ENCODE measurements around the gene NTHL1.
"Not testable (repeated sequence)": the region's sequence is repeated elsewhere in the genome, so short reads cannot be mapped to it uniquely, and the experiment has no call there.

Gene NTHL1

DNA sequence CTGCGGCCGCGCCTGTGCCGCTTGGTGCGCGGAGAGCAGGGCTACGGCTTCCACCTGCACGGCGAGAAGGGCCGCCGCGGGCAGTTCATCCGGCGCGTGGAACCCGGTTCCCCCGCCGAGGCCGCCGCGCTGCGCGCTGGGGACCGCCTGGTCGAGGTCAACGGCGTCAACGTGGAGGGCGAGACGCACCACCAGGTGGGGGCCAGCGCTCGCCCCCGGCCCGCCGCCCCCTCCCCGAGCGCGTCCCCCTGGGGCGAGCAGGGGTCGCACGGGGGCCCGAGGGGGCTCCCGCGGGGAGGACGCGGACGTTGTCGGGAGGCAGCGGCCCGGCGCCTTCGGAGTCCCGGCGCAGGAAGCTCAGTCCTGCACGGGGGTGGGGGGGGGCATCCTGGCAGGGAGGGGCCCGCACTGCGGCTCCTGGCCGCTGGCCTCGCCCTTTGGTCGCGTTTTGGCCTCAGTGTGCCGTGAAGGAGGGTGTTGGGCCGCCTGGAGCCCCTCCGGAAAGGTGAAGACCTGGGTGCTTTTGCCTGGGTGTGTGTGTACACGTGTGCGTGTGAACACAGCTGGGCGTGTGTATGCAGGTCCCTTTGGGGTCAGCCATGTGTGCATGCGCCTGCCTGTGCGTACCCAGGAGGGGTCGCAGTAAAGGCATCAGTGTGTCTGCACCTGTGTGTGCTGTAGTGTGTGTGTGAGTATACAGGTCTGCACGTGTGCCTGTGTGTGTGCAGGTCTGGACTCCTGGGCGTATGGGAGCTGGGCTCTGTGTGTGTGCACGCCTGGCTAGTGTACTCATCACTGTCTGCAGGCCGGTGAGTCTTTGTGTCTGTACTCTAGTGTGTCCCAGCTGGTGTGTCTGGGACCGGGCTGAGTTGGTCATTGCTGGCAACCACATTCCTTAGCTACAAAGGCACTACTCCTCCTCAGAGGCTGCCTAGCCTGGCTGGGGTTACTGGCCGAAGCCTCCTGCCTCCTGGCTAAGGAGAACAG lies 20.3 kb downstream of the NTHL1 start:
- DNase-seq: peak; percentile 65

DNA sequence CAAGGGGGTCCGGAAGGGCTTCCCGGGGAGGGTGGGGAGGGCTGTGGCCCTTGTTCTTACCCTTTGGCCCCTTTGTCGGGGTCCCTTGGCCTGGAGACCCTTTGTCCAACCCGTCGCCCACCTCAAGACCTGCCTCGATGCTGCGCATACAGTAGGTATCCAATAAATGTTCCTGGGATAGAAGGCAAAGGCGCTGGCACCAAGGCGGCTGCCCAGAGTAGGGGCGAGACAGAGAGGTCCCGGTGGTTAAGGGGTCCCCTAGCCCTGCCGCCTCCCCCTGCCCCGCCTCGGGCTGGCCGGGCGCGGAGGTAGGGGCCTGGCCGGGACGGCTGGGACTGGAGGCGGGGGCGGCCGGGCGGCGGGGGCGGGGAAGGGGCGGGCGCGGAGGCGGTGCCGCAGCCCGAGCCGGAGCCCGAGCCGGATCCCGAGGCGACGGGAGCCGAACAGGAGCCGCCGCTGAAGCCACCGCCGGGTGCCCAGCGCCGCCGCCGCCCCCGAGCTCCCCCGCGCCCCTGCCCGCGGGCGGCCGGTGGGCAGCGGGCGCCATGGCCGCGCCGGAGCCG lies 21.1 kb downstream of the NTHL1 start, which contains the start of gene NHERF2:
TSS of gene NHERF2 (plus strand) at position 442 of the 563 bp plus-strand sequence. CDS start at position 546, 104 bp downstream.
- DNase-seq: no peak

DNA sequence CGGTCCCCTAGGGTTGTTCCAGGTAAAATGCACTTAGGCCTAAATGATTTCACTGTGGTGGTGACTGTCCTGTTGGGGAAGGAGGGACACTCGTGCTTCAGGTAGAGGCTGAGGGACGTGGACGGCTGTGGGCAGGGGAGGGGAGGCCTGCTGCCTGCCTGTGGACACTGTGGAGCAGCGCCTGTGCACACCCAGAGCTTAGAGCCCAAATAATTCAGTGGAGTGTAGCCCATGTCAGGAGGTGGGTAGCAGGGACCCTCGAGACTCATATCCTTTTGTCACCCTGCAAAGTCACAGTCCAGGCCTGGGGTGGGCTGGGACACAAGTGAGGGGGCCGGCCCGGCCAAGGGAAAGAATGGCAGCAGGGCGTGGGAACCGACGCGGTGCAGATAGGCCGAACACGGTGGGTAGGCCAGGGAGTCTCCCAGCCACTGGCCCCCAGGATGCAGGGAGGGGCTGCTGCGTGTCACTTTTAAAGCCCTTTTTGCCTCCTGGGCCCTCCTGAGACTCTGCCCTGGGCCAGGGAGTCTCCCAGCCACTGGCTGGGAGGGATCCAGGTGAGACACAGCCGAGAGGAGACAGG lies 21.7 kb downstream of the NTHL1 start:
- no peak for DNase-seq

DNA sequence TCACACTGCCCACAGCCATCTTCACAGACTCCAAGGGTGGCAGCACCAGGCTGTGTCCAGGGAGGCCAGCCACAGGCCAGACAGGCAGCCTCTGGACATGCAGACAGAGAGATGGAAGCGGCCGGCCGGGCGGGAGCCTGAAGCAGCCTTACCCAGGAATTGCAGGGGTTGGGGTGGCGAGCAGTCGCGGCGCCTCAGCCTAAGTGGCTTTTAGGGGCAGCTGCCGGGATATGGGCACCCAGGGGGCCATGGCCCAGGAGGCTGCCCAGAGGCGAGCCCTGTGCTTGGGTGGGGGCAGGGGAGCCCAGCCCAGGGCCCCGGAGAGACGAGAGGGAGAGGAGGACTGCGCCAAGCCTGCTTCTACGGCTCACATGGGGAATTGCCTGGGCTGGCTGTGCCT lies 22.4 kb downstream of the NTHL1 start:
- no peak for DNase-seq

DNA sequence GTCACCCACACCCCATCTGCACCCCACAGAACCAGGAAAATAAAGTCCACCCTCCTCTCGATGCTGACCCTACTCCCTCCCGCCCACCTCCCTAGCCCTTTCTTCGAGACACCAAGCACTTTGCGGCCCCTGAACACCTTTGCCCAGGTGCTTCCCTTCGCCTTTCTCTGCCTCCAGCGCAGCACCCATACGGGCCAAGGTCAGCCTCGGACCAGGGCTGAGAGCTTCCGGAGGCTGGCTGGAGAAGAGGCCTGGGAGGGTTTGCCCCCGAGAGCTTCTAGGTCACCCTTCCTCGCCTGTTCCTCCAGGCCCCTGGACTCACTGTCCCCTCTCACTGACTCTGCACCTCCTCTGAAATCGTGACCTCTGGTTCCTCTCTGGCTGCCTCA lies 23.6 kb downstream of the NTHL1 start:
- no peak for DNase-seq

DNA sequence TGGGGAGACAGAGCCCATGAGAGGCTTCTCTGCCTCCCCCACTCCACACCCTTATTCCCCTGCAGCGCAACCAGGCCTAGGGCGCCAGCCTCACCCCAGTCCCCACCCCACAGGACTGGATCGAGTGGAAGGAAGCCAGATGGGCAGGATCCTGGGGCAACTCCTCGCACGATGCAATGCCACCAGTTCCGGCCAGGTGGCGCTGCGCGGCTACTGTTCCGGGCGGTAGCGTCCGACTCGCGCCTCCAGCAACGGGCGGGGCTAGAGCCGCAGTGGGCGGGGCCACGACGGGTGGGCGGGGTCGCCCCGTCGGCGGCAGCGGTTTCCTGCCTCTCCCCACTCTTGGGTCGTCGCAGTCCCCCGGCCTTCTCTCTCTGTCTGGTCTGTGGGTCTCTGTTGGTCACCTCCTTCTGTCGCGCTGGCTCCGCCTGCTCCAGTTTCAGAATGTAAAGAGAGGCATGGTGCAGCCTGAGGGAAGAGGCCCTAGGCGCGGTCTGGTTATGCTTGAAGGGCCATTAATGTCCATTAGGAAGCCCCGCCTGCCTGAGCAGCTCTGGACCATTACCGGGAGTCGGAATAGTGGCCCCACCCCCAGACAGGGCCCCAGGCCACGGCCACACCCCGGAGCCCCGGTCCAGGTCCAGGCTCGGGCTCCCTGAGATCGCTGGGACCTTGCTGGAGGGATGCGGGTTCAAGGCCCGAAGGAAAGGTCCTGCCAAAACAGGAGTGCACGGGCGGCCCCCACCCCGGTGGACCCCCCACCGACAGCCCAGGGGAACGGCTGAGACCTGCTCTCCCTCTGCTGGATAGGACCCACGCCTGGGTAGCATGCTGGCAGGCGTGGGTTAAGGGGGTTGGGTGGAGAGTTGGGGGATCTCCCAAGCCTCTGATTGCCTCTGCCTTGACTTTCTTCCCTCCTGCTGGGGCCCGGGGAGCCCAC lies 24.3 kb downstream of the NTHL1 start:
- DNase-seq: peak; percentile 100

DNA sequence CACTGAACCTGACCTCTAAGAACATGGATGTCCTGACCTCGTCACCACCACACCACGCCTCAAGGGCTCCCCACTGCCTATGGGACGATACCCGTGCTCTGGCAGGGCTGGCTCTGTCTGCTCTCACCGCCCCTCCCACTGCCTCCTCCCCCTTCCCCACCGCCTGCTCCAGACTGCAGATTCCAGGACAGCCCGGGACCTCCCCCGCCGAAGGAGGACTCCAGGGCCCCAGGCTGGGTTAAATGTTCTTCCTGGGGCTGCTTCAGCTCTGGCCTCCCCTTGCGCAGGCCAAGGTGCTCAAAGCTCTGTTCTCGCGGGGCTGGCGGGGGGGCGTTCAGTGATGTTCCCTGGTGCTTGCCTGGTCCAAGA lies 24.9 kb downstream of the NTHL1 start:
- DNase-seq: peak; percentile 70

DNA sequence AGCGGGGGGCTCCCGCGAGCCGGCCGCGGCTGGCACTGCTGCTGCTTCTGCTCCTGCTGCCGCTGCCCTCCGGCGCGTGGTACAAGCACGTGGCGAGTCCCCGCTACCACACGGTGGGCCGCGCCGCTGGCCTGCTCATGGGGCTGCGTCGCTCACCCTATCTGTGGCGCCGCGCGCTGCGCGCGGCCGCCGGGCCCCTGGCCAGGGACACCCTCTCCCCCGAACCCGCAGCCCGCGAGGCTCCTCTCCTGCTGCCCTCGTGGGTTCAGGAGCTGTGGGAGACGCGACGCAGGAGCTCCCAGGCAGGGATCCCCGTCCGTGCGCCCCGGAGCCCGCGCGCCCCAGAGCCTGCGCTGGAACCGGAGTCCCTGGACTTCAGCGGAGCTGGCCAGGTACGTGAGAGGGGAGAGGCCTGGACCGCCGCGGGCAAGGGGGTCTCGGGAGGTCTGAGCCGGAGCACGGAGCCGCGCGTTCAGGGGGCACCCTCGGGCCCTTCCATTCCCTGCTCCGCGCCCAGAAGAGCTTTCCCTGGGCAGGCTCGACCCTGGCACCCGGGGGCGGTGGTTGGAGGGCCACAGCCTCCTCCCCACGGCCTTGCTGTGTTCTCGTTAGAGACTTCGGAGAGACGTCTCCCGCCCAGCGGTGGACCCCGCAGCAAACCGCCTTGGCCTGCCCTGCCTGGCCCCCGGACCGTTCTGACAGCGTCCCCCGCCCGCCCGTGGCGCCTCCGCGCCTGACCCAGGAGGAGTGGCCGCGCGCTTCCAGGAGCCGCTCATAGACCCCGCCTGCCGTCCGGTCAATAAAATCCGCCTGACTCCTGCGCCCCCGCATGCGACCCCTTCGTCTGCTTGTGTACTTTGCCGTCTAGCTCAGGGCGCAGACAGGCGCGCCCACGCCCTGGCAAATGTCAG lies 27.5 kb downstream of the NTHL1 start:
- DNase-seq: no peak

DNA sequence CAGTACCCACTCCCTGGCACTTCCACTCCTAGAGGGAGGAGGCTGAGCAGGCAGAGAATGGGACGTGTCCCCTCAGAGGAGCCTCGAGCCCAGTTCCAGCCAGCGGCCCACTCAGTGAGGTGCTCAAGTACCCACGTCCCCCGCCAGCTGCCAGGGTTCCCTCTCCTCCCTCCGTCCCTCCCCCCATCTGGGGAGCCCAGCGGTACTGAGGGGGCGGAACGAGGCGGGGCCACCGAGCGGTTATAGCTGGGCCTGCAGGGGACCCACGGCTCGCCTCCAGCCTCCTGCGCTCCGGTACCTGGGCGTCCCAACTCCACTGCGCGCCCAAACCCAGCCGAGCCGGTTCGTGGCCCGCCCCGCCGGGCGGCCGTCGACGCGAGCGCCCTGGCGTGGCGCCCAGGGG lies 28.1 kb downstream of the NTHL1 start, which contains the start of gene NPW:
TSS of gene NPW (plus strand) at position 268 of the 403 bp plus-strand sequence.
- no peak for DNase-seq

DNA sequence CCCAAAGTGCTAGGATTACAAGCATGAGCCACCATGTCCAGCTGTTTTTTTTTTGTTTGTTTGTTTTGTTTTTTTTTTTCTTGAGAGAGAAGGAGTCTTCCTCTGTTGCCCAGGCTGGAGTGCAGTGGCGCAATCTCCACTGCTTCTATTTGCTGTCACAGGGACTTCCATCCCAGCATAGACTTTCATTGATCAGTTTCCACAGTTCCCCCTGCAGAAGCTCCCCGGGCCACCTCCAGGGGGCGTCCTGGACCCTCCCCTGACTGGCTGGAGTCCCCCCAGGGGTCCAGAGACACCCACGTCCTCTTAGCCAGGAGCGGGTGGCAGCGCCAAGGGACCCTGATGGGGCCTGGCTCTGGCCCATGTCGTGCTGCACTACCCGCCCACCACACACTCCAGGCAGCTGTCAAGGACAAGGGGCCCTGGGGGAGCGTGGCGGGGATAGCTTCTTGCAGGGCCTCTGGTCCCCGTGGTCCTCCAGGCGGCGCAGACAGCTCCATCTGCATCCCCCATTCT lies 31.2 kb downstream of the NTHL1 start:
- peak; percentile 66 for DNase-seq

DNA sequence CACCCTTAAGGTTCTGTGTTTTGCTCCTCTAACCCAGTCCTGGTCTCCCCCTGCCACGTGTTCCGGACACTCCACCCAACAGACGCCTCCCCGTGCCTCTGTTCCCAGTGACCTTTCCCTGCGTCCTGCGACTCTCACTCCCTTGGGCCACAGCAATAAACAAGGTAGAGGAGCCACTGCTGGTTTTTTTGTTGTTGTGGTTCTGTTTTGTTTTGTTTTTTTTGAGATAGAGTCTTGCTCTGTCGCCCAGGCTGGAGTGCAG lies 31.8 kb downstream of the NTHL1 start:
- DNase-seq: no peak

DNA sequence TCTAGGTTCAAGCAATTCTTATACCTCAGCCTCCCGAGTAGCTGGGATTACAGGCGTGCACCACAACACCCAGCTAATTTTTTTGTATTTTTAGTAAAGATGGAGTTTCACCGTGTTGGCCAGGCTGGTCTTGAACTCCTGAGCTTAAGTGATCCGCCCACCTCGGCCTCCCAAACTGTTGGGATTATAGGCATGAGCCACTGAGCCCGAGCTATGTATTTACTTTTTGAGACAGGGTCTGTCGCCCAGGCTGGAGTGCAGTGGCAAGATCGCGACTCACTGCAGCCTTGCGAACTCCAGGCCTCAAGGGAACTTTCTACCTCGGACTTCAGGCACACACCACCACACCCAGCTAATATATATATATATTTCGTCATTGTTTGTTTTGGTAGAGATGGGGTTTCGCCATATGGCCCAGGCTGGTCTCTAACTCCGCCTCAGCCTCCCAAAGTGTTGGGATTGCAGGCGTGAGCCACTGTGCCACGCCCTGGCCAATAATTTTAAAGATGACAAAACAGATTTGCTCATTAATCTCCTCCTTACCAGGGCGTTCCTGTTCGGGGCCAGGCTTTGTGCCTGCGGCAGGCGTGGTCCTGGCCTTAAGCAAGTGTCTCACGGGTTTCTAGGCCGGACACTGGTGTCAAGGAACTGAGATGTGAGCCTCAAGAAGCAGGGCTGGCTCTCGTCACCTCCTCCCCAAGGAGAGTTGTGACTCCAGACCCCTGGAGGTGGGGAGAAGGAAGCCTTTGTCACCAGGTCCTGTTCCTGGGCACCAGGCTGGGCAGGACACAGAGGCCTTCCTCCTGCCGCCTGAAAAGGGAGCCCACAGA lies 32.3 kb downstream of the NTHL1 start:
- no peak for DNase-seq

DNA sequence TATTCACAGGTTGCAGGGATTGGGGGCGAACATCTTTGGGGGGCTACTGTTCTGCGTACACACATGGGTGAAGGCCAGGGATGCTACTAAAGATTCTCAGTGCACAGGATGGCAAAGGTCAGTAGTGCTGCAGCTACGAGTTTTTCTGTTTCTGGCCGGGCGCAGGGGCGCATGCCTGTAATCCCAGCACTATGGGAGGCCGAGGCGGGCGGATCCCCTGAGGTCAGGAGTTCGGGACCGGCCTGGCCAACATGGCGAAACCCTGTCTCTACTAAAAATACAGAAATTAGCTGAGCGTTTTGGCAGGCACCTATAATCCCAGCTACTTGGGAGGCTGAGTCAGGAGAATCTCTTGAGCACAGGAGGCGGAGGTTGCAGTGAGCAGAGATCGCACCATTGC lies 34.1 kb downstream of the NTHL1 start:
- DNase-seq: no peak

DNA sequence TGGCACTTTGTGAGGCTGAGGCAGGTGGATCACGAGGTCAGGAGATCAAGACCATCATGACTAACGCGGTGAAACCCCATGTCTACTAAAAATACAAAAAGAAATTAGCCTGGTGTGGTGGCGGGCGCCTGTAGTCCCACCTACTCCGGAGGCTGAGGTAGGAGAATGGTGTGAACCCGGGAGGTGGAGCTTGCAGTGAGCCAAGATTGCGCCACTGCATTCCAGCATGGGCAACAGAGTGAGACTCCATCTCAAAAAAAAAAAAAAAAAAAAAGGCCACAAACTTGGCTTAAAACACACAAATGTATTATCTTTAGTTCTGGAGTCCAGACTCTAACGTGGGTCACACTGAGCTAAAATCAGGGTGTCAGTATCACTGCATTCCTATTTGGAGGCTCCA lies 35.9 kb downstream of the NTHL1 start:
- DNase-seq: not testable (repeated sequence)

DNA sequence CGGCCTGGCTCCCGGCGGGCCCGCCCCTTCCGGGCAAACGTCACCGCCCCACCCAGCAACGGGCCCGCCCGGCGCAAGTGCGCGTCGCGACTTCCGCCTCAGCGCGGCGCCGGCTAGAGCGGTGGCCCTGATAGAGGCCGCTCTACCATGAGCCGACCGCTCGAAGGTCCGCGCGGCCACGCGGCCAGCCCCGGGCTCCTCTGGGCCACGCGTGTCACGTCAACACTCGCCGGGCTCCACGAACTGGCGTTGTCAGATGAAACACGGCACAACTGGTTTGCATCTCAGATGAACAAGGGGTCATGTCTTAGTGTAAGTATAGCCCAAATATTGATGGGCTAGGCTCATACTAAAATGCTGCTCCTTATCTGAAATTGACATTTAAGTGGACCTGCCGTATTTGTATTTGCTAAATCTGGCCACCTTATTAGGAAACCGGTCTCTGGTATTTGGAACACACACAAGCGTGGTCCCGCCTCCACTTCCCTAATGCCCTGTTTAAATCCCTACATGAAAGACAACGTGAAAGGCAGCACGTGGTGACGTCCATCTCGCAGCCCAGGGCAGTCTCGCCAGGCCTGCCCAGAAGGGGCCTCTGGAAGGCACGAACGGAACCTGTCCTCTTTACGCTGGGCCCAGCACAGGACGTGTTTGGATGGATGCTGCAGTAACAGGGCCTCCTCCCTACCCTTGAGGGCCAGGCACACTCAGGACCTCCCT lies 37.7 kb downstream of the NTHL1 start, which contains the start of gene ZNF598:
TSS of gene ZNF598 (minus strand) at position 31 of the 720 bp plus-strand sequence.
- peak; percentile 90 for DNase-seq

DNA sequence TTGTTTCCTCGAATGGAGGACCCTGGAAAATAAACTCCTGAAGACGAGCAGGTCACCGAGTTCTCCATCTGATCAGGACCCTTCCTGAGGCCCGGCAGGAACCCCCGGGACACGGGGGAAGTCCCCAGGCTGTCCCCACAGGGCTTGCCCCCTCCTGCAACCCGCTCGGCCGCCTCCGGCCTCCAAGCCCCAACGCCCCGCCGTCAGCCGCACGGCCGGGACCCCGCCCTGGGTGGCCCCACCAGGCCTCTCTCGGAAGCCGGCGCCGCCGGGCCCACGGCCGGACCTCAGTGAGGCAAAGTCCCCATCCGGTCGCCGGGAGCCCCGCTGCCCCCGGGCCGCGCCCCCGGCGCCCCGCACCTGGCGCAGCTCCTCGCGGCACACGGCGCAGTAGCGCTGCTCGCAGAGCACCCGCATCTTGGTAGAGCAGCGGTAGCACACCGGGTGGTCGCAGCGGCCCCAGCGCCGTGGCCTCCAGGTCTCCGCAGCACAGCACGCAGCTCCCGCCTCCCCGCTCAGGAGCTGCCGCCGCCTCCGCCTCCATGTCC lies 38.4 kb downstream of the NTHL1 start:
- peak; percentile 74 for DNase-seq

DNA sequence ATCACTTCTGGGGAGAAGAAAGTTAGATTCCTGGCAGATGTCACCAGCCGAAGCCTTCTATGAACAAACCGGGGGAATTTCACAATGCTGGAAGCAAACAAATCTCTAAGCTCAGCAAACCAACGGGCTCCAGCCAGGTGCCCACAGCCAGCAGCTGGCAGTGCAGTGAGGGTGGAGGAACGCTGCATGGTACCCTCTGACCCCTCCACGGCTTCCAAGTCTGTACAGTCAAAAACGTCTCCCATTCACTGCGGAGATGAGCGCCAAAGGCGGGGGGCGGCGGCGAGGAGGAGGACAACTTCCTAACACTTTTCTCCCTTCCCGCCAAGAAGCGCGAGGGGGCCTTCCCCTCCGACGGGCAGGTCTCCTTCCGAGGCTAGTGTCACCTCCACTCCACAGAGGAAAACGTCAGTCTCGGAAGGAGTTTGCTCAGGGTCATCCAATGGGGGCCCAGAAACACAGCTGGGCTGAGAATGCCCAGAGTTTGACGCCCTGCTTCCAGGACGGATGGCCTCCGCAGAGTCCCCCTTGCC lies 38.9 kb downstream of the NTHL1 start:
- DNase-seq: peak; percentile 72

DNA sequence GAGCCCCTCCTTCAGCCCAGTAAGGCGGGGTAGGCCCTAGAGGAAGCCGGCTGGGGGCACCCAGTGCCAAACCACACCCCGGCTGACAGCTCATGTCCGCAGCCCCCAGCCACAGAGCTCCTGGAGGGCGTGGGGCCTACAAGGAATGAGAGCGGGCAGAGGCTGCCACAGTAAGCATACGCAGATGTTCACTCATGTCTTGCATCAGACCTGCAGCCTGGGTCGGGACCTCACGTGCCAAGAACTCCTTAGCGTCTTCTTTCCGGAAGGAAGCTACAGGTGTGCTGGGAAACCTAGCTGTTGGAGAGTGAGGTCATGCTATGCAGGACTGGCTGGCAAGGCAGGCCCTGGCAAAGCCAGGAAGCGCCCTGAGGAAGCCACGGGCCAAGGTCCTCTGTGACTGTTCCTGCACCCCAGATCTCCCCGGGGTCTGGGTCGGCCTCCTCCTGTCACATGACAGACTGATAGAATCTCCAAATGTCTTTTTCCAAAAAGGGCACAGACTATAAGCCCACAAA lies 39.6 kb downstream of the NTHL1 start:
- DNase-seq: peak; percentile 73

All from activated CD8-positive, alpha-beta memory T cell treated with anti-CD3 and anti-CD28 coated beads, Interleukin-2, amount 50 U/mL, for 48 hours (primary cell).